ENCODE measurements around the gene RPL28.

The RPL28 gene

GRCh38 chr19:55369653-55370304, 16.0 kb upstream of the RPL28 start:
- in situ Hi-C loops (cut with HindIII; ENCODE audit: low pct_ligation_motif_present, low sequenced_read_pairs), result no loop called here
- TF ChIP-seq CTCF (IDR thresholded peaks at IDR 0.05; ENCODE audit: low read depth, low read length, missing control alignments), result peak; percentile 3
- DNase-seq, result peak; percentile 74
- peak overlapping the region; percentile 68 for H3K27ac ChIP-seq
- H3K36me3 ChIP-seq (replicated peaks), result no peaks in the 10 kb centered on the region
- no peaks in the 10 kb centered on the region for H3K27me3 ChIP-seq (replicated peaks)
- peak overlapping the region; percentile 83 for H3K4me3 ChIP-seq (ENCODE audit: low read depth, low read length)

- peak within 1 kb of the TSS; percentile 83 for H3K4me3 ChIP-seq (ENCODE audit: low read depth, low read length)
- H3K36me3 ChIP-seq (replicated peaks), result no peaks in the 10 kb centered on the region
- H3K27me3 ChIP-seq (replicated peaks), result no peaks in the 10 kb centered on the region
- in situ Hi-C loops (cut with HindIII; ENCODE audit: low pct_ligation_motif_present, low sequenced_read_pairs), result no loop called here
- peak; percentile 32 for DNase-seq
- no peak for TF ChIP-seq CTCF (IDR thresholded peaks at IDR 0.05; ENCODE audit: low read depth, low read length, missing control alignments)
- H3K27ac ChIP-seq, result peak within 1 kb of the TSS; percentile 68
Measured at GRCh38 chr19:55370305-55370988, 15.3 kb upstream of the RPL28 start, which contains the start of gene IL11. Gene IL11, minus strand, starts transcription at chr19:55370463. Its CDS starts 153 bp downstream, at chr19:55370310.

- H3K4me3 ChIP-seq (ENCODE audit: low read depth, low read length), result no peak overlapping the region
- TF ChIP-seq CTCF (IDR thresholded peaks at IDR 0.05; ENCODE audit: low read depth, low read length, missing control alignments), result no peak
- H3K36me3 ChIP-seq (replicated peaks), result no peaks in the 10 kb centered on the region
- DNase-seq, result peak; percentile 23
- H3K27me3 ChIP-seq (replicated peaks), result no peaks in the 10 kb centered on the region
- in situ Hi-C loops (cut with HindIII; ENCODE audit: low pct_ligation_motif_present, low sequenced_read_pairs), result no loop called here
- H3K27ac ChIP-seq, result no peak overlapping the region
Measured at GRCh38 chr19:55372316-55373081, 13.2 kb upstream of the RPL28 start.

GRCh38 chr19:55373306-55373992, 12.3 kb upstream of the RPL28 start:
- H3K27me3 ChIP-seq (replicated peaks), result peaks cover 2% of the 10 kb centered on the region
- in situ Hi-C loops (cut with HindIII; ENCODE audit: low pct_ligation_motif_present, low sequenced_read_pairs), result no loop called here
- no peak overlapping the region for H3K4me3 ChIP-seq (ENCODE audit: low read depth, low read length)
- no peak overlapping the region for H3K27ac ChIP-seq
- no peak for DNase-seq
- H3K36me3 ChIP-seq (replicated peaks), result no peaks in the 10 kb centered on the region
- TF ChIP-seq CTCF (IDR thresholded peaks at IDR 0.05; ENCODE audit: low read depth, low read length, missing control alignments), result no peak

- Histone ChIP-seq H3K36me3 (replicated peaks) (no peaks in the 10 kb centered on the region), H3K27me3 (replicated peaks) (peaks cover 2% of the 10 kb centered on the region), H3K4me3 (ENCODE audit: low read depth, low read length) (no peak overlapping the region), H3K27ac (no peak overlapping the region)
- TF ChIP-seq CTCF (IDR thresholded peaks at IDR 0.05; ENCODE audit: low read depth, low read length, missing control alignments), result no peak
- in situ Hi-C loops (cut with HindIII; ENCODE audit: low pct_ligation_motif_present, low sequenced_read_pairs), result no loop called here
- DNase-seq, result no peak
Measured at GRCh38 chr19:55373993-55374757, 11.6 kb upstream of the RPL28 start.

Measured in brain microvascular endothelial cell (primary cell).